T-helper 2 cell (primary cell): ENCODE results near the gene COMMD9.
"Not testable (repeated sequence)": the region's sequence is repeated elsewhere in the genome, so short reads cannot be mapped to it uniquely, and the experiment has no call there.

Experiments used
- DNase-seq, 5 experiments: peaks; one replicate each; pipeline versions ENCODE4 v3.0.0 to v3.0.0-alpha.2; 2012 to 2022
- total RNA-seq, 2 donors: gene quantifications; one replicate each; lab custom pipeline; 2026; lab: John Stamatoyannopoulos, UW

The COMMD9 gene
- total RNA-seq: 18.4 to 22.4 reads per million in 2 donors

- DNase-seq: peak; percentile 86 to 96 (median 90)
These were observed at the start of gene COMMD9 for GRCh38 chr11:36289226-36289852. Gene COMMD9 (minus strand): TSS chr11:36289424. CDS start chr11:36289412, 12 bp downstream.

DNA sequence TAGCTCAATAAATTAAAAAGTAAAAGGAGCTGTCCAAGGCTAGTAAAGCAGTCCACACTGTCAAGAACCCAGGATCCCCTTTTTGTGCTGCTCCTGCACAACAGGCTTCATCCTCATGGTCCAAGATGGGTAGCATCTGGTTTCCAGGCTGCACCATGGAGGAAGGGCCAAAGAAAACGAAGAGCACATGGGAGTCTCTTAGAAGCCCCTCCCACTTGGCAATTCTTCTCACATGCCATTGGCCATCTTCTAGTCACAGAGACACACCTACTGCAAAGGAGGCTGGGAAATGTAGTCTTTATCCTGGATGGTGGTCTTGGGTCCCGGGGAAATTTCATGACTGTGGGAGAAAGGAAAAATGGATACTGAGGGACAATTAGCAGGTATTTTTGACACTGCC is 44.7 kb upstream of the COMMD9 start:
- DNase-seq: no peak

DNA sequence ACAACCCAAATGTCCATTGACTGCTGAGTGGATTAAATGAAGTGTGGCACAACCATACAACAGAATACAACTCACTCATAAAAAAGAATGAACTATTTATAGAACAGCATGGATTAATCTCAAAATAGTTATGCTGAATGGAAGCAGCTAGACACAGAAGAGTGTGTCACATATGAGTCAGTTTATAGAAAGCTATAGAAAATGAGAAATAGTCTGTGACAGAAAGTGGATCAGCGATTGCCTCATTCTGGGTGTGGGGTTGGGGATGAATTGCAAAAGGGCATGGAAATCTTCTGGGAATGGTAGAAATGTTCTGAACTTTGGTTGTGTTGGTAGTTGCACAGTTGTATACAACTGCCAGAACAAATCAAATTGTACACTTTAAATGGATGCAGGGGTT is 44.2 kb upstream of the COMMD9 start:
- DNase-seq: no peak

GRCh38 chr11:36330411-36330810 is 41.2 kb upstream of the COMMD9 start:
- no peak for DNase-seq

DNA sequence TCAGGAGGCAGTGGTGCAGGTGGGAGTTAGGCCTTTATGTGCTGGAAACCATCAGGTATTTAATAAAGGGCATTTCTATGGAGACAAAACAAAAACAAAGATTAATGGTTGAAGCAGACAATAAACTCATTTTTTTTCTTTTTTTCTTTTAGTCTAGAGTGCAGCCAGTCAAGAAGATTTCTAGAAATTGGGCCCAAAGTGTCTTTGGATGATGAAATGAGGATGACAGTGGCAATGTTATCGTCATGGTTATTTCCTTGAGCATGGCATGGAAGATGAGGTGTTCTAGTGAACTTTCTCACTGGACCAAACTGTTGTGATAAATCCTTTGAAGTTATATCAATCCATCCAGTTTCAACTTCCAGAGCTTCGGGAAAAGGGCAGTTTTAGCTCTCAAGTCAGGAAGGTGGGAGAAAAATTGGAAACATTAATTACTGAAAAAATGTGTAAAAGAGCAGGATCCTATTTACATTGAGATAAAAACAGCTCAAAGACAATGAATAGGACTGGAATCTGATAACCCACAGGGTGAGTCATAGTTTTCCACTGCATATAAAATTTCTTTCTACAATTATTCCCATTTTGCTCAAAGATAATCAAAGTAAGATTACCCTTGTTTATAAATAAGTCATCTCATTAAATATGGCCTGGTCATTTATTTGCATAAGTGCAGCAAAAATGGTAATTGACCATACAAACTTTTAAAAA is 39.9 kb upstream of the COMMD9 start:
- DNase-seq: no peak

GRCh38 chr11:36326524-36327419 is 37.5 kb upstream of the COMMD9 start:
- no peak for DNase-seq

DNA sequence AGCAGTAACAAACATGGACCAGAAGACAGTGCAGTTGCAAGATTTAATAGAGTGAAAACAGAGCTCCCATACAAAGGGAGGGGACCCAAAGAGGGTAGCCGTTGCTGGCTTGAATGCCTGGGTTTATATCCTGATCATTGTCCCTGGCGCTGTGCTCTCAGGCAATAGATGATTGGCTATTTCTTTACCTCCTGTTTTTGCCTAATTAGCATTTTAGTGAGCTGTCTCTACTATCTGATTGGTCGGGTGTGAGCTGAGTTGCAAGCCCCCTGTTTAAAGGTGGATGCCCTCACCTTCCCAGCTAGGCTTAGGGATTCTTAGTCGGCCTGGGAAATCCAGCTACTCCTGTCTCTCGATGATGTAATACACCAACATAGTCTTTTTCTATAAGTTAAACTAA is 36.2 kb upstream of the COMMD9 start:
- not testable (repeated sequence) for DNase-seq

DNA sequence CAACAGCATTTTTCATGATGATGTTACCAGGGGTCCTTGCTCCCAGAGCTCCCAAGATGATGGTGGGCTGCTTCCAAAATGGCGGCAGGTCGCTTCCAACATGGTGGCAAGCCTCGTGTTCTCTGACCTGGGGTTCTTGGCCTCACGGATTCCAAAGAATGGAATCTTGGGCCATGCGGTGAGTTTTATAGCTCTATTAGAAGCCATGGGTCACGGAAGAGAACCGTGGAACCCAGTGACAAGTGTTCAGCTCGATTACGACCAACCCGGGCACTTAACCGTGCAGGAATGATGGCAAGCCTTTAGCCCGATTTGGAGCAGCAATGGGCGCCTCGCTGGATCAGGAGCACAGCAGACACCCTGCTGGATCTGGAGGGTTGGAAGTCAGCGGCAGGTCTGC is 35.7 kb upstream of the COMMD9 start:
- DNase-seq: not testable (repeated sequence)

- no peak for DNase-seq
These were observed 28.8 kb upstream of the COMMD9 start for GRCh38 chr11:36317992-36318391.

DNA sequence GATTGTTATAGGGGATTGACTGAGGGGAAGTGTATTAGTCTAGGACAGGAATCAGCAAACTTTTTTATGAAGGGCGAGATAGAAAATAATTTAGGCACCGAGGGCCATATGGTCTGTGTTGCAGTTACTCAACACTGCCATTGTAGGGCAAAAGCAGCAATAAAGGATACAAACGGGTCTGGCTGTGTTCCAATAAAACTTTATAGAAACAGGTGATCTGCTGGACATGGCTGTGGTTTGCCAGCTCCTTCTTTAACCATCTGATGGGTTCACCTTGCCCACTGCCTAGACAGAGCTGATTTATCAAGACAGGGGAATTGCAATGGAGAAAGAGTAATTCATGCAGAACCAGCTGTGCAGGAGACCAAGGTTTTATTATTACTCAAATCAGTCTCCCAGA is 26.8 kb upstream of the COMMD9 start:
- no peak for DNase-seq

DNA sequence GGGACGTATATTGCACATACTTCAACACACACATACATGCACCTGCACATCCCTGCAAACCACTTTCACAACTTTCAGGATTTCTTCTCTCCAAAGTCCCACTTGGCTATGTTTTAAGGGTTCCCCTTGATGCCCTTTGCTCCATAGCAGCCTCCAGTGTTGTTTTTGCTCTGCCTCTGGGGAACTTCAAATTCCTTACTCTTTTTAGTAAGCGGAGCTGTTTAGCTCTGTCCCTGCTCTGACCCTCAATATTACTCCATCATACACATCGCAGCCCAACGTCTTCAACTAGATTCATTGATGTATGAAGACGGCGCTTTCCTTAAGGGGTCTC is 25.2 kb upstream of the COMMD9 start:
- DNase-seq: no peak

DNA sequence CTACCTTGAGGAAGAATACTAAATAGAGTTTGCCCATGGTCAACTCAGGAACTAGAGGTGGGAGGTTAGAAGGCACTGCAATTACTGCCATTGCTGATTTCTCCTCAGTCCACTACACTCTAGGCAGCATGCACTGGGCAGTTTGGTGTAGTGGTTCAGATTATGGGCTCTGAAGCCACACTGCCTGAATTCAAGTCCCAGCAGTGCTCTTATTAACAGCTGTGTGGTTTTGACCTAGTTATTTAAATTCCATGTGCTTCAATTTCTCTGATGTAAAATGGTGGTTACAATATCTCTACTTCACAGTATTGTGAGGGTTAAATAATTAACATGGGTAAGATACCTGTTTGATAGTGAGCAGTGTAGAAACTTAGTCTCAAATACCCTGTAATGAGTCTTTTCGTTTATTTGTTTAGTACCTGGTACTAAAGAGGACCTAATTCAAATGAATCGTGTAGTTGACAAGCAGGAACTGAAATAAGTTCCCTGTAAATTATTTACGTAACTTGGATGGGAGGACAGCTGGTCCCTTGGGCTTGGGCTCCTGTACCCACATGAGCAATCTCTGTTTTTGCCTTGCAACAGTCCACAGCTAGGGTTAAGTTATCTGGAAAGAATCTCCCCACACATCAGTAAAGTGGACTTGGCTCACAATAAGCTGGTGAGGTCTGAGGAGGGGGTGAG is 24.7 kb upstream of the COMMD9 start:
- no peak for DNase-seq

DNA sequence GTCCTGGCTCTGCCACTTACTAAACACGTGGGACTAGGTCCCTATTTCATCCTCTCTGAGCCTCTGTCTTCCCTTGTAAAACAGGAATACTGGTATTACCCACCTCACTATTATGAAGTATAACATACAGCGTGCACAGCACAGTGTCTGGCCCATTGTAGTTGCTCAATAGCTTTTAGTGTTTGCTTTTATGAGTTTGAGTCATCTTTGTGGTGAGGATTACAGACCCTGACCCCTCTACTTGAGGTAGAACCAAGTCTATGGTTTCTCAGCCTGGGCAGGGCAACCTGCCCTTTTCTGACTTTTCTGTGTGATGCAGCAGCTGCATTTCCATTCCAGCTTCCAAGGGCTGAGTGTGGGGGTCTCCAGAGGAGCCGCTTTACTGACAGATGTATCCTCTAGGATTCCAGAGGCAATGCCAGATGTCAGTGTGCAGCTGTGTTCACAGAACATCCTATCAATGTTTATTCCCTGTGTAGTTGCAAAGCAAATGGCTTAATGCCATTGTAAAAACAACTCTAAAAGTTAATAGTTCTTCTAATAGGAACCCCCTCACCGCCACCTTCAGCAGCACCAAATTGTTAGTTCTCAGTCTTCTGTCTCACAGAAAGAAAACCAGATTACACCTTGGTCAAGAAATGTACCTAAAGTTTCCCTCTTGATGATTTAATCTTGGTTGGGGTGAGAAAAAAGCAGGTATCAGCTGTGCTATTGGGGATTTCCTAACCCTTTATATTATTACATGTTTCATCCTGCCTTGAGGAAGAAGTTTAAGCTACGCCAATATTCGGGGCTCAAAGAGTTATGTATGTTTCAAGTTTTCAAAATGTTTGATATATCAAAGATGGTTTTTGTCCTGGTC is 23.6 kb upstream of the COMMD9 start:
- DNase-seq: no peak

DNA sequence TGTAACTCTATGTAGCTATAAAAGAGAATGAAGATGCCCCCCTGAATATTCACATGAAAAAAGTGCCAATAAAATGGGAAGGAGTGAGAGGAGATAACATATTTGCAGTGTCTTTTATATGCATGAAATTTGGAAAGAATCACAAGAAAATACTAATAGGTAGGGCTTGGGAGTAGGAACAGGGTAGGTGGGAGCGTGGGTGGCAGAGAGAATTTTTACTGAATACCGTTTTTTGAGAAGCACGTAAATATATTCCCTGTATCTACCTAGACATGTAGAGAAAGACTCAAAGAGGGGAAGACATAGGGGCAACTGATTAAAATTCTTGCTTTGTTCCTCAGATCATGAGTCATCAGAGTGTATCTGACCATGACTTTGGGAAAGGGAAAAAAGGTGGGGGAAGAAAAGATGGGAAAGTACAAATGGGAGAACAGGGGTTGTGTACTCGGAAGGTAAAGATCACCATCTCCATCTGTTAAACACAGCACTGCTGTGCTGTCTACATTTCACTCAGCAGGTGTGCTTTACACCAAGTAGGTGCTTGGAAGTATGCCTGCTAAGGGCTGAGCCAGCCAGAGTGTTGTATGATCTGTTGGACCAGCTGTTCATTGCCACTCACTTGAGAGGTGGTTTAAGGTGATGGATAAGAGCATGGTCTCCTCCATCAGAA is 22.8 kb upstream of the COMMD9 start:
- no peak for DNase-seq

- no peak for DNase-seq
These were observed 20.6 kb upstream of the COMMD9 start for GRCh38 chr11:36309779-36310178.

GRCh38 chr11:36308577-36308976 is 19.4 kb upstream of the COMMD9 start:
- DNase-seq: no peak

GRCh38 chr11:36306888-36307287 is 17.7 kb upstream of the COMMD9 start:
- DNase-seq: peak in 1 of 5 experiments; percentile 30

- no peak for DNase-seq
These were observed 15.8 kb upstream of the COMMD9 start for GRCh38 chr11:36305047-36305446.

DNA sequence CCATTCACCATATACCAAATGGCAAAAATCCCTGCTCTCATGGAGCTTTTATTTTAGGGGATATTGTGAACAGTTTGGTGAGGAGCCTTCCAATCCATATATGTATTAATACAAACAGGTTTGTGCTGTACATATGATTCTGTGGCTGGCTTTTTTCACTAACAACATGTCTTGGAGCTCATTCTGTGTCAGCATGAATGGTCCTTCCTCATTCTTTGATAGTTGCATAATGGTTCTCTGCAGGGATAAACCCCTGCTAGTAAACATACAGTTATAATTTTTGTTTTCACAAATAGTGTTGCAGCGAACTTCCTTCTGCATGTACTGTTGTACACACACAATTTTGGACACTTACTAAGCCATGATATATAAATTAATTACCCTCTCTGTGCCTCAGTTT is 15.1 kb upstream of the COMMD9 start:
- DNase-seq: no peak

GRCh38 chr11:36300650-36301049 is 11.4 kb upstream of the COMMD9 start:
- no peak for DNase-seq

GRCh38 chr11:36296884-36297543 is 7.8 kb upstream of the COMMD9 start:
- DNase-seq: no peak
